Muscle layer of colon (tissue), 2 donors: Measurements from ENCODE around the gene CSAG2.
"Not testable (repeated sequence)": the region's sequence is repeated elsewhere in the genome, so short reads cannot be mapped to it uniquely, and the experiment has no call there.

Experiments
- H3K27ac ChIP-seq: one replicate; pipeline ENCODE4 v1.7.0; 2013; ENCODE audit warnings: low read depth, mild to moderate bottlenecking, low read length, moderate library complexity
- H3K27me3 ChIP-seq, 2 donors: one replicate each; pipeline ENCODE4 v1.7.0; 2013; ENCODE audit warnings: low read length in 2 of 2, mild to moderate bottlenecking in 2 of 2; ENCODE audit not compliant: insufficient read depth in 2 of 2, control insufficient read depth in 1 of 2
- H3K36me3 ChIP-seq: one replicate; pipeline ENCODE4 v1.7.0; 2013; ENCODE audit warnings: mild to moderate bottlenecking, low read length; ENCODE audit not compliant: insufficient read depth
- H3K4me1 ChIP-seq: one replicate; pipeline ENCODE4 v1.7.0; 2013; ENCODE audit warnings: mild to moderate bottlenecking, low read length; ENCODE audit not compliant: insufficient read depth
- H3K4me3 ChIP-seq, 2 donors: one replicate each; pipeline ENCODE4 v1.7.0; 2013; ENCODE audit warnings: low read length in 2 of 2, low read depth in 1 of 2, mild to moderate bottlenecking in 1 of 2, moderate library complexity in 1 of 2
- H3K9ac ChIP-seq: one replicate; pipeline ENCODE4 v1.7.0; 2013; ENCODE audit warnings: low read length
- H3K9me3 ChIP-seq: one replicate; pipeline ENCODE4 v1.7.0; 2013; ENCODE audit warnings: mild to moderate bottlenecking, low read length
- donor health status: abdominal sarcoma.
- donor health status: Adenocarcinoma of cecum.

The CSAG2 gene, protein sequence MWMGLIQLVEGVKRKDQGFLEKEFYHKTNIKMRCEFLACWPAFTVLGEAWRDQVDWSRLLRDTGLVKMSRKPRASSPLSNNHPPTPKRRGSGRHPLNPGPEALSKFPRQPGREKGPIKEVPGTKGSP

DNA sequence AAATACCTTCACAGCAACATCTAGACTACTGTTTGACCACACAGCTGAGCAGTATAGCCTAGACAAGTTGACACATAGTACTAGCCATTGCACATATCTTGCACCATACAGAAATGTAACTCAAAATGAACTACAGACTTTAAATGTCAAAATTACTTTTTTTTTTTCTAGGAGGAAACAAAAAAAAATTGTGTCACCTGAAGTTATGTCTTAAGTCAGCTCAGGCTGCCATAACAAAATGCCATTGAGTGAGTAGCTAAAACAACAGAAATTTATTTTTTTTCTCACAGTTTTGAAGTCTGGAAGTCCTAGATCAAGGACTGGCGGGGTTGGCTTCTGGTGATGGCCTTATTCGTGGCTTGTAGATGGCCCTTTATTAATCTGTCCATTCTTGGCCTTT lies at the start of gene CSAG2:
TSS of gene CSAG2 (minus strand) at position 101 of the 400 bp plus-strand sequence. CDS start 161 bp downstream, outside the sequence.
- H3K36me3 ChIP-seq, H3K4me3 ChIP-seq, H3K27me3 ChIP-seq, H3K9ac ChIP-seq, H3K4me1 ChIP-seq, H3K9me3 ChIP-seq, H3K27ac ChIP-seq: not testable (repeated sequence)

DNA sequence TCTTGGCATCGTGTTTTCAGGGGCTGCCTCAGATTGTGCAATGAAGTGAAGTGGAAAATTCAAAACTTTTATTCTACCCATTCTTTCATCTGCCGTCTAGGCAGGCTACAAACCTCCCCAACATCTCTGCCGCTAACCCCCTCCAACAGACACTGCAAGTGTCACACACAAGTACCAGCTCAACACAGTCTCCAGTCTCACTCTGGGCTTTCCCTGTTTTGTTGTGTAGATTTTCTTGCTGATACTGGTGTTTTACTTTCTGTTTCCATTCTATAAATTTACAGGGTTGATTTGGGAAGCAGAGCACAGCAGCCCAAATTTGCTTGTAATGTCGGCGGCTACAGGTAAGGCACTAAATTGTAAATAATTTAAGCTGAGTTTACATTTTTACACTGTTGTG lies 45.8 kb upstream of the CSAG2 start:
- H3K9me3 ChIP-seq, H3K9ac ChIP-seq, H3K4me1 ChIP-seq, H3K27ac ChIP-seq, H3K27me3 ChIP-seq, H3K4me3 ChIP-seq, H3K36me3 ChIP-seq: not testable (repeated sequence)

GRCh38 chrX:152753686-152754650 lies 44.9 kb upstream of the CSAG2 start, which contains the start of gene MAGEA2:
Gene MAGEA2 (minus strand): TSS chrX:152753842. CDS start chrX:152751363, 2,479 bp downstream.
- not testable (repeated sequence) for H3K9ac ChIP-seq, H3K4me3 ChIP-seq, H3K9me3 ChIP-seq, H3K4me1 ChIP-seq, H3K36me3 ChIP-seq, H3K27me3 ChIP-seq, H3K27ac ChIP-seq

DNA sequence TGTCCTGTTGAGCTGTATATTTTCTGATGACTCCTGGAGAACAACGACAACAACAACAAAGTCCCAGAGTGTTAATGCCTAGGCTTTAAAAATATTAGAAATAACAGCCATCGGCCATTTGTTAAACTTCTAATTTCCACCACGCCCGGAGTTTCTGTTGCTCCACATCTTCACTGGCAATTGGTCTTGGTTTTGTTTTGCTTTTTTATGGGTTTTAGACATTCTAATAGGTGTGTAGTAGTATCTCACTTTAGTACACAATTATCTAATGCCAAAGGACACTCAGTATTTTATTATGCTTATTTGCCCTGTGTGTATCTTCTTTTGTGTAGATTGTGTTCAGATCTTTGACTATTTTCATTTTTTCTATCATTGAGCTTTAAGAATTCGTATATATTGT lies 29.5 kb upstream of the CSAG2 start:
- Histone ChIP-seq H3K4me3 (no peak overlapping the region), H3K36me3 (no peaks in the 10 kb centered on the region), H3K27ac (no peak overlapping the region), H3K9ac (no peak overlapping the region), H3K4me1 (no peaks in the 10 kb centered on the region), H3K9me3 (no peaks in the 10 kb centered on the region), H3K27me3 (no peaks in the 10 kb centered on the region)

GRCh38 chrX:152736528-152736927 lies 27.5 kb upstream of the CSAG2 start:
- not testable (repeated sequence) for H3K36me3 ChIP-seq, H3K9me3 ChIP-seq, H3K27me3 ChIP-seq, H3K4me3 ChIP-seq, H3K4me1 ChIP-seq, H3K9ac ChIP-seq, H3K27ac ChIP-seq

DNA sequence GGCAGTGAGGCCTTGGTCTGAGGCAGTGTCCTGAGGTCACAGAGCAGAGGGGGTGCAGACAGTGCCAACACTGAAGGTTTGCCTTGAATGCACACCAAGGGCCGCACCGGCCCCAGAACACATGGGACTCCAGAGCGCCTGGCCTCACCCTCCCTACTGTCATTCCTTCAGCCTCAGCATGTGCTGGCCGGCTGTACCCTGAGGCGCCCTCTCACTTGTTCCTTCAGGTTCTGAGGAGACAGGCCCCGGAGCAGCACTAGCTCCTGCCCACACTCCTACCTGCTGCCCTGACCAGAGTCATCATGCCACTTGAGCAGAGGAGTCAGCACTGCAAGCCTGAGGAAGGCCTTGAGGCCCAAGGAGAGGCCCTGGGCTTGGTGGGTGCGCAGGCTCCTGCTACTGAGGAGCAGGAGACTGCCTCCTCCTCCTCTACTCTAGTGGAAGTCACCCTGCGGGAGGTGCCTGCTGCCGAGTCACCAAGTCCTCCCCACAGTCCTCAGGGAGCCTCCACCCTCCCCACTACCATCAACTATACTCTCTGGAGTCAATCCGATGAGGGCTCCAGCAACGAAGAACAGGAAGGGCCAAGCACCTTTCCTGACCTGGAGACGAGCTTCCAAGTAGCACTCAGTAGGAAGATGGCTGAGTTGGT lies 26.9 kb upstream of the CSAG2 start:
- Histone ChIP-seq H3K9ac (no peak overlapping the region), H3K4me1 (no peaks in the 10 kb centered on the region), H3K27ac (no peak overlapping the region), H3K9me3 (no peaks in the 10 kb centered on the region), H3K4me3 (no peak overlapping the region), H3K36me3 (no peaks in the 10 kb centered on the region), H3K27me3 (no peaks in the 10 kb centered on the region)

- Histone ChIP-seq H3K9ac (no peak overlapping the region), H3K27ac (no peak overlapping the region), H3K4me1 (no peaks in the 10 kb centered on the region), H3K27me3 (no peaks in the 10 kb centered on the region), H3K36me3 (no peaks in the 10 kb centered on the region), H3K4me3 (no peak overlapping the region), H3K9me3 (no peaks in the 10 kb centered on the region)
Observed at GRCh38 chrX:152735101-152735500, 26.0 kb upstream of the CSAG2 start.

GRCh38 chrX:152734143-152734858 lies 25.2 kb upstream of the CSAG2 start:
- H3K4me1 ChIP-seq, H3K27me3 ChIP-seq, H3K9me3 ChIP-seq, H3K27ac ChIP-seq, H3K9ac ChIP-seq, H3K36me3 ChIP-seq, H3K4me3 ChIP-seq: not testable (repeated sequence)

- no peak within 1 kb of the TSS for H3K4me3 ChIP-seq
- H3K4me1 ChIP-seq = no peaks in the 10 kb centered on the region
- no peaks in the 10 kb centered on the region for H3K36me3 ChIP-seq
- no peaks in the 10 kb centered on the region for H3K27me3 ChIP-seq
- H3K9ac ChIP-seq = no peak within 1 kb of the TSS
- H3K27ac ChIP-seq = no peak within 1 kb of the TSS
- no peaks in the 10 kb centered on the region for H3K9me3 ChIP-seq
Observed at GRCh38 chrX:152733261-152733975, 24.3 kb upstream of the CSAG2 start, which contains the start of the genes CSAG1 and MAGEA12. Gene CSAG1 (minus strand): TSS chrX:152733721. CDS start chrX:152732460, 1,261 bp downstream. Gene MAGEA12 (plus strand): TSS chrX:152733757. CDS start chrX:152736162, 2,405 bp downstream.

GRCh38 chrX:152725409-152725808 lies 16.3 kb upstream of the CSAG2 start:
- Histone ChIP-seq H3K9me3 (no peaks in the 10 kb centered on the region), H3K36me3 (no peaks in the 10 kb centered on the region), H3K9ac (no peak overlapping the region), H3K27me3 (no peaks in the 10 kb centered on the region), H3K4me3 (no peak overlapping the region), H3K27ac (no peak overlapping the region), H3K4me1 (no peaks in the 10 kb centered on the region)
